Measurements from ENCODE around the gene CNGA2.

- no peak for TF ChIP-seq CTCF (conservative IDR thresholded peaks at IDR 0.05; ENCODE audit: low read depth in 2 of 2)
- no peak for TF ChIP-seq REST (IDR thresholded peaks at IDR 0.05; ENCODE audit: unreplicated experiment)
- TF ChIP-seq EZH2 (IDR thresholded peaks at IDR 0.05; ENCODE audit: low read depth, unreplicated experiment): no peak
- TF ChIP-seq POLR2AphosphoS5 (IDR thresholded peaks at IDR 0.05; ENCODE audit: low read depth): no peak
- no peak for TF ChIP-seq EZH2phosphoT487 (IDR thresholded peaks at IDR 0.05; ENCODE audit: unreplicated experiment)
- TF ChIP-seq ETS1 (IDR thresholded peaks at IDR 0.05): no peak
- TF ChIP-seq JUNB (IDR thresholded peaks at IDR 0.05; ENCODE audit: unreplicated experiment): no peak
- TF ChIP-seq CREB1 (CRISPR knock-in tag; IDR thresholded peaks at IDR 0.05; ENCODE audit: low read depth): no peak
- no peak for TF ChIP-seq STAT1 (IDR thresholded peaks at IDR 0.05; ENCODE audit: unreplicated experiment)
- TF ChIP-seq NANOG (IDR thresholded peaks at IDR 0.05; ENCODE audit: borderline replicate concordance): no peak
- no peak for TF ChIP-seq ZNF114 (CRISPR knock-in tag; IDR thresholded peaks at IDR 0.05)
- TF ChIP-seq ZNF331 (CRISPR knock-in tag; IDR thresholded peaks at IDR 0.05; ENCODE audit: low read depth): no peak
- no peak for TF ChIP-seq ZNF462 (CRISPR knock-in tag; IDR thresholded peaks at IDR 0.05)
Measured at GRCh38 chrX:151697522-151697921, 37.0 kb upstream of the CNGA2 start.

Data from GM23338 (cell line).